CD8-positive, alpha-beta memory T cell (primary cell): ENCODE data around the gene CD52. TPM values are rescaled to one million over a fixed set of nuclear protein-coding genes. Genes with fewer than 3 reads are reported as not detected.

Experiments
- CTCF ChIA-PET: fragments of 350-600 bp; sonication (Branson Sonifier 250); formaldehyde crosslinking; loops from one replicate; lab custom pipeline; 2021; ENCODE audit warnings: antibody characterized with exemption; lab: Charles Lee
- POLR2A ChIA-PET: fragments of 350-600 bp; sonication (Branson Sonifier 250); formaldehyde crosslinking; loops from one replicate; lab custom pipeline; 2021; ENCODE audit warnings: antibody characterized with exemption; lab: Charles Lee
- DNase-seq, 5 donors: peaks; one replicate each; pipeline versions ENCODE4 v3.0.0 to v3.0.0-alpha.2; 2020 to 2022; ENCODE audit warnings: mixed read lengths in 1 of 5
- H3K27ac ChIP-seq: one replicate; pipeline ENCODE4 v1.7.0; 2013; ENCODE audit warnings: low read depth, mild to moderate bottlenecking, low read length, moderate library complexity
- H3K27me3 ChIP-seq: 2 replicates; pipeline ENCODE4 v1.7.0; 2013; ENCODE audit warnings: low read length, mild to moderate bottlenecking; ENCODE audit not compliant: insufficient read depth, poor library complexity, severe bottlenecking
- H3K36me3 ChIP-seq: 2 replicates; pipeline ENCODE4 v1.7.0; 2013; ENCODE audit warnings: mild to moderate bottlenecking, low read length, moderate library complexity; ENCODE audit not compliant: insufficient read depth
- H3K4me1 ChIP-seq: 2 replicates; pipeline ENCODE4 v1.7.0; 2013; ENCODE audit warnings: mild to moderate bottlenecking, low read length, moderate library complexity; ENCODE audit not compliant: insufficient read depth
- H3K4me3 ChIP-seq: 2 replicates; pipeline ENCODE4 v1.7.0; 2013; ENCODE audit warnings: mild to moderate bottlenecking, low read length
- H3K9me3 ChIP-seq: 2 replicates; pipeline ENCODE4 v1.7.0; 2013; ENCODE audit warnings: mild to moderate bottlenecking, low read length
- H3K27ac Mint-ChIP-seq, 8 donors: one replicate each; pipeline ENCODE4 v1.8.0; 2020 to 2021; ENCODE audit warnings: mixed read lengths in 8 of 8, mild to moderate bottlenecking in 6 of 8, inconsistent platforms in 3 of 8, moderate library complexity in 3 of 8
- H3K27me3 Mint-ChIP-seq, 2 donors: one replicate each; pipeline ENCODE4 v1.8.0; 2020 to 2021; ENCODE audit warnings: mixed read lengths in 2 of 2, mild to moderate bottlenecking in 1 of 2, moderate library complexity in 1 of 2
- H3K36me3 Mint-ChIP-seq, 3 donors: one replicate each; pipeline ENCODE4 v1.8.0; 2020 to 2021; ENCODE audit warnings: mixed read lengths in 3 of 3, inconsistent platforms in 1 of 3, mild to moderate bottlenecking in 1 of 3
- H3K4me1 Mint-ChIP-seq, 3 donors: one replicate each; pipeline ENCODE4 v1.8.0; 2020 to 2021; ENCODE audit warnings: mixed read lengths in 3 of 3, inconsistent platforms in 1 of 3, mild to moderate bottlenecking in 1 of 3
- H3K4me3 Mint-ChIP-seq, 7 donors: one replicate each; pipeline ENCODE4 v1.8.0; 2020 to 2021; ENCODE audit warnings: mixed read lengths in 7 of 7, mild to moderate bottlenecking in 6 of 7, moderate library complexity in 4 of 7, inconsistent platforms in 2 of 7
- H3K9me3 Mint-ChIP-seq, 5 donors: one replicate each; pipeline ENCODE4 v1.8.0; 2020 to 2022; ENCODE audit warnings: mixed read lengths in 5 of 5, mild to moderate bottlenecking in 3 of 5, moderate library complexity in 2 of 5, inconsistent platforms in 1 of 5
- polyA plus RNA-seq: library from polyadenylated mRNA; unstranded; fragments of 300-500 nt; fragmentation: Illumina TruSeq; gene quantifications from one replicate; pipeline ENCODE4 v1.2.3, GENCODE V29; 2021
- total RNA-seq, 2 experiments: library from RNA; stranded (reverse); gene quantifications; one replicate each; pipeline ENCODE4 v1.2.3, GENCODE V29; 2021

The CD52 gene
- total and polyA plus RNA-seq, 3 experiments from 2014 or later, result 355 to 7,622 (median 388) TPM

- H3K27me3 ChIP-seq, result no peaks in the 10 kb centered on the region
- Mint-ChIP-seq H3K4me1 (peaks cover 58 to 64% (median 63%) of the 10 kb centered on the region in 3 donors), H3K36me3 (peaks cover 8 to 40% (median 21%) of the 10 kb centered on the region in 3 donors), H3K9me3 (no peaks in the 10 kb centered on the region), H3K4me3 (peak overlapping the region in 3 of 7 donors; percentile 8 to 76 (median 52)), H3K27me3 (no peaks in the 10 kb centered on the region), H3K27ac (peak overlapping the region; percentile 84 to 99 (median 96))
- ChIA-PET POLR2A (interaction anchor here (1.0 to 8.3 kb wide), 5 partner anchors 9 to 140 kb away, joined by 3 to 104 read pairs (median 8); partner anchors contain the start of gene CD52), CTCF (interaction anchor here (0.7 to 21.9 kb wide), 10 partner anchors 10 to 139 kb away, joined by 3 to 840 read pairs (median 14); partner anchors contain the start of genes CD52 and UBXN11)
- H3K9me3 ChIP-seq, result no peaks in the 10 kb centered on the region
- peaks cover 62% of the 10 kb centered on the region for H3K4me1 ChIP-seq
- no peak overlapping the region for H3K4me3 ChIP-seq
- H3K36me3 ChIP-seq, result peaks cover 14% of the 10 kb centered on the region
- DNase-seq, result no peak
- H3K27ac ChIP-seq, result peak overlapping the region; percentile 54
These were observed 40.5 kb upstream of the CD52 start for GRCh38 chr1:26277261-26277661.

GRCh38 chr1:26277719-26278118 lies 40.0 kb upstream of the CD52 start:
- no peaks in the 10 kb centered on the region for H3K9me3 Mint-ChIP-seq
- DNase-seq, result no peak
- CTCF ChIA-PET, result interaction anchor here (0.7 to 21.9 kb wide), 7 partner anchors 9 to 119 kb away, joined by 3 to 840 read pairs (median 7); partner anchors contain the start of genes CD52 and UBXN11
- H3K9me3 ChIP-seq, result no peaks in the 10 kb centered on the region
- POLR2A ChIA-PET, result interaction anchor here (1.0 to 8.3 kb wide), 4 partner anchors 8 to 140 kb away, joined by 3 to 104 read pairs (median 16); partner anchors contain the start of gene CD52
- H3K4me1 ChIP-seq, result peaks cover 66% of the 10 kb centered on the region
- H3K36me3 Mint-ChIP-seq, result peaks cover 8 to 42% (median 21%) of the 10 kb centered on the region in 3 donors
- H3K36me3 ChIP-seq, result peaks cover 14% of the 10 kb centered on the region
- peak overlapping the region; percentile 54 for H3K27ac ChIP-seq
- no peaks in the 10 kb centered on the region for H3K27me3 Mint-ChIP-seq
- peaks cover 63 to 69% (median 67%) of the 10 kb centered on the region in 3 donors for H3K4me1 Mint-ChIP-seq
- H3K27me3 ChIP-seq, result no peaks in the 10 kb centered on the region
- H3K4me3 Mint-ChIP-seq, result peak overlapping the region in 5 of 7 donors; percentile 41 to 90 (median 46)
- no peak overlapping the region for H3K4me3 ChIP-seq
- peak overlapping the region; percentile 84 to 99 (median 96) for H3K27ac Mint-ChIP-seq

- Histone ChIP-seq H3K4me1 (peaks cover 72% of the 10 kb centered on the region), H3K9me3 (no peaks in the 10 kb centered on the region), H3K4me3 (no peak overlapping the region), H3K27me3 (no peaks in the 10 kb centered on the region), H3K27ac (peak overlapping the region; percentile 86), H3K36me3 (peaks cover 14% of the 10 kb centered on the region)
- H3K9me3 Mint-ChIP-seq, result no peaks in the 10 kb centered on the region
- ChIA-PET POLR2A (interaction anchor here (4.9 to 8.3 kb wide), 2 partner anchors 11 to 42 kb away, joined by 27 to 104 read pairs; partner anchors contain the start of gene CD52), CTCF (interaction anchor here (1.6 to 21.9 kb wide), 5 partner anchors 9 to 112 kb away, joined by 3 to 840 read pairs (median 18); partner anchors contain the start of genes CD52 and UBXN11)
- H3K36me3 Mint-ChIP-seq, result peaks cover 8 to 44% (median 19%) of the 10 kb centered on the region in 3 donors
- H3K27me3 Mint-ChIP-seq, result no peaks in the 10 kb centered on the region
- peak overlapping the region; percentile 84 to 99 (median 96) for H3K27ac Mint-ChIP-seq
- H3K4me1 Mint-ChIP-seq, result peaks cover 69 to 75% (median 73%) of the 10 kb centered on the region in 3 donors
- peak overlapping the region; percentile 41 to 95 (median 82) for H3K4me3 Mint-ChIP-seq
- no peak for DNase-seq
These were observed 39.5 kb upstream of the CD52 start for GRCh38 chr1:26278303-26278702.

GRCh38 chr1:26278724-26279455 lies 38.9 kb upstream of the CD52 start:
- Histone ChIP-seq H3K36me3 (peaks cover 14% of the 10 kb centered on the region), H3K4me3 (peak overlapping the region; percentile 85), H3K27me3 (no peaks in the 10 kb centered on the region), H3K9me3 (no peaks in the 10 kb centered on the region), H3K4me1 (peaks cover 78% of the 10 kb centered on the region), H3K27ac (peak overlapping the region; percentile 86)
- Mint-ChIP-seq H3K4me1 (peaks cover 74 to 81% (median 79%) of the 10 kb centered on the region in 3 donors), H3K4me3 (peak overlapping the region; percentile 82 to 97 (median 93)), H3K27me3 (no peaks in the 10 kb centered on the region), H3K36me3 (peaks cover 8 to 49% (median 20%) of the 10 kb centered on the region in 3 donors), H3K9me3 (no peaks in the 10 kb centered on the region), H3K27ac (peak overlapping the region; percentile 80 to 99 (median 96))
- CTCF ChIA-PET, result interaction anchor here (0.6 to 21.9 kb wide), 12 partner anchors 8 to 118 kb away, joined by 3 to 840 read pairs (median 5); partner anchors contain the start of genes CD52, CEP85 and UBXN11
- POLR2A ChIA-PET, result interaction anchor here (0.7 to 8.3 kb wide), 5 partner anchors 10 to 100 kb away, joined by 3 to 104 read pairs (median 5); partner anchors contain the start of gene CD52
- DNase-seq, result no peak

- H3K9me3 Mint-ChIP-seq, result no peaks in the 10 kb centered on the region
- peaks cover 78 to 87% (median 83%) of the 10 kb centered on the region in 3 donors for H3K4me1 Mint-ChIP-seq
- ChIA-PET POLR2A (interaction anchor here (0.6 to 8.3 kb wide), 6 partner anchors 9 to 230 kb away, joined by 3 to 104 read pairs (median 4); partner anchors contain the start of gene CD52), CTCF (interaction anchor here (0.6 to 21.9 kb wide), 11 partner anchors 8 to 117 kb away, joined by 3 to 840 read pairs (median 4); partner anchors contain the start of genes CD52, CEP85 and UBXN11)
- H3K27me3 ChIP-seq, result no peaks in the 10 kb centered on the region
- peaks cover 86% of the 10 kb centered on the region for H3K4me1 ChIP-seq
- no peaks in the 10 kb centered on the region for H3K27me3 Mint-ChIP-seq
- peaks cover 8% of the 10 kb centered on the region for H3K36me3 ChIP-seq
- peak within 1 kb of the TSS; percentile 88 to 99 (median 96) for H3K27ac Mint-ChIP-seq
- H3K4me3 ChIP-seq, result peak within 1 kb of the TSS; percentile 85
- peak; percentile 80 to 88 (median 85) for DNase-seq
- no peaks in the 10 kb centered on the region for H3K9me3 ChIP-seq
- H3K4me3 Mint-ChIP-seq, result peak within 1 kb of the TSS; percentile 82 to 97 (median 93)
- H3K36me3 Mint-ChIP-seq, result peaks cover 8 to 51% (median 13%) of the 10 kb centered on the region in 3 donors
- H3K27ac ChIP-seq, result peak within 1 kb of the TSS; percentile 86
These were observed 38.1 kb upstream of the CD52 start, which contains the start of gene SH3BGRL3 for GRCh38 chr1:26279456-26280332. Gene SH3BGRL3 (plus strand): TSS chr1:26280086. CDS start chr1:26280156, 70 bp downstream.

- peaks cover 84 to 92% (median 85%) of the 10 kb centered on the region in 3 donors for H3K4me1 Mint-ChIP-seq
- DNase-seq, result peak in 1 of 5 donors; percentile 59
- H3K9me3 Mint-ChIP-seq, result no peaks in the 10 kb centered on the region
- H3K27me3 ChIP-seq, result no peaks in the 10 kb centered on the region
- H3K27me3 Mint-ChIP-seq, result no peaks in the 10 kb centered on the region
- H3K27ac Mint-ChIP-seq, result peak overlapping the region; percentile 88 to 97 (median 96)
- H3K4me3 ChIP-seq, result peak overlapping the region; percentile 85
- H3K27ac ChIP-seq, result peak overlapping the region; percentile 86
- no peaks in the 10 kb centered on the region for H3K9me3 ChIP-seq
- peak overlapping the region; percentile 82 to 97 (median 93) for H3K4me3 Mint-ChIP-seq
- peaks cover 91% of the 10 kb centered on the region for H3K4me1 ChIP-seq
- H3K36me3 ChIP-seq, result peaks cover 8% of the 10 kb centered on the region
- ChIA-PET POLR2A (interaction anchor here (0.6 to 8.3 kb wide), 3 partner anchors 9 to 231 kb away, joined by 3 to 104 read pairs (median 27); partner anchors contain the start of gene CD52), CTCF (interaction anchor here (1.2 to 21.9 kb wide), 8 partner anchors 8 to 117 kb away, joined by 3 to 840 read pairs (median 6); partner anchors contain the start of genes CD52, CEP85 and UBXN11)
- H3K36me3 Mint-ChIP-seq, result peaks cover 8 to 50% (median 13%) of the 10 kb centered on the region in 3 donors
These were observed 37.3 kb upstream of the CD52 start for GRCh38 chr1:26280333-26281042.
